GM19324 (cell line): Measurements from ENCODE around the gene ITGA11.
"Not testable (repeated sequence)": the region's sequence is repeated elsewhere in the genome, so short reads cannot be mapped to it uniquely, and the experiment has no call there.

Experiments used
- ATAC-seq: cut with Tn5 transposase; IDR thresholded peaks from one replicate; pipeline ENCODE4 v1.9.1; 2021; ENCODE audit warnings: mild to moderate bottlenecking, moderate library complexity; ENCODE audit not compliant: unreplicated experiment, low FRiP score

The ITGA11 gene

GRCh38 chr15:68399096-68400065, 32.6 kb downstream of the ITGA11 start:
- ATAC-seq = no peak

- not testable (repeated sequence) for ATAC-seq
Measured at GRCh38 chr15:68397999-68398398, 34.0 kb downstream of the ITGA11 start.

GRCh38 chr15:68396068-68396467, 35.9 kb downstream of the ITGA11 start:
- no peak for ATAC-seq

GRCh38 chr15:68391121-68391520, 40.8 kb downstream of the ITGA11 start:
- no peak for ATAC-seq

GRCh38 chr15:68389936-68390817, 41.8 kb downstream of the ITGA11 start:
- no peak for ATAC-seq

- ATAC-seq = no peak
Measured at GRCh38 chr15:68389041-68389930, 42.7 kb downstream of the ITGA11 start.

- no peak for ATAC-seq
Measured at GRCh38 chr15:68387381-68388143, 44.4 kb downstream of the ITGA11 start.

- ATAC-seq = no peak
Measured at GRCh38 chr15:68386587-68387288, 45.2 kb downstream of the ITGA11 start.

- no peak for ATAC-seq
Measured at GRCh38 chr15:68385671-68386586, 46.0 kb downstream of the ITGA11 start.

- no peak for ATAC-seq
Measured at GRCh38 chr15:68385240-68385561, 46.8 kb downstream of the ITGA11 start.

GRCh38 chr15:68384451-68385239, 47.3 kb downstream of the ITGA11 start:
- no peak for ATAC-seq

- ATAC-seq = no peak
Measured at GRCh38 chr15:68383161-68384074, 48.5 kb downstream of the ITGA11 start.

- ATAC-seq = no peak
Measured at GRCh38 chr15:68382286-68383007, 49.5 kb downstream of the ITGA11 start.

- no peak for ATAC-seq
Measured at GRCh38 chr15:68380456-68380855, 51.5 kb downstream of the ITGA11 start.

GRCh38 chr15:68379759-68380290, 52.1 kb downstream of the ITGA11 start:
- ATAC-seq = no peak
